ENCODE measurements around the gene GMPR2.

- no peak for TF ChIP-seq EZH2 (IDR thresholded peaks at IDR 0.05)
- no peak for TF ChIP-seq POLR2AphosphoS5 (IDR thresholded peaks at IDR 0.05; ENCODE audit: borderline replicate concordance, low read depth, low read length)
- TF ChIP-seq FOXP2 (optimal IDR thresholded peaks at IDR 0.05; ENCODE audit: control extremely low read depth, extremely low read length, insufficient read depth) = no peak
These were observed 45.2 kb upstream of the GMPR2 start for GRCh38 chr14:24187539-24187915.
